Lower lobe of right lung (tissue), 2 donors: ENCODE results near the gene ZCWPW1. TPM values are rescaled to one million over a fixed set of nuclear protein-coding genes. Genes with fewer than 3 reads are reported as not detected.

ENCODE experiments used
- ATAC-seq, 2 donors: fragments of 200-7000 bp; cut with Tn5 transposase; one replicate each; pipeline ENCODE4 v1.9.1; 2020 to 2022; ENCODE audit warnings: mild to moderate bottlenecking in 2 of 2, moderate library complexity in 2 of 2
- DNase-seq: peaks from one replicate; pipeline ENCODE4 v3.0.0-alpha.2; 2020
- H3K27ac ChIP-seq: fragments of 200-600 bp; one replicate; pipeline ENCODE4 v1.8.0; 2022
- H3K27me3 ChIP-seq: fragments of 200-600 bp; one replicate; pipeline ENCODE4 v1.8.0; 2022; ENCODE audit warnings: low read depth
- H3K36me3 ChIP-seq: fragments of 200-600 bp; one replicate; pipeline ENCODE4 v1.8.0; 2022; ENCODE audit warnings: mild to moderate bottlenecking
- H3K4me1 ChIP-seq: fragments of 200-600 bp; one replicate; pipeline ENCODE4 v1.8.0; 2022
- H3K4me3 ChIP-seq: fragments of 200-600 bp; one replicate; pipeline ENCODE4 v1.8.0; 2022; ENCODE audit warnings: mild to moderate bottlenecking
- H3K9me3 ChIP-seq: fragments of 200-600 bp; one replicate; pipeline ENCODE4 v1.8.0; 2022
- CTCF ChIP-seq: fragments of 200-600 bp; IDR thresholded peaks from one replicate; pipeline ENCODE4 v1.8.0; 2022; ENCODE audit warnings: antibody characterized with exemption, mild to moderate bottlenecking
- intact Hi-C: fragments of 100-400 bp; cut with DNase I; formaldehyde crosslinking; loops from one replicate; pipeline ENCODE4 v1.11.0; 2022
- long read RNA-seq: library from polyadenylated mRNA; unstranded; transcript quantifications from one replicate; pipeline ENCODE4 v2.0.0, GENCODE V29; 2021
- total RNA-seq: library from RNA; stranded (reverse); fragmentation: NEBNext Ultra II Directional; extraction: Animal tissue kit (Norgen Biotek cat#: 25700); gene quantifications from one replicate; pipeline ENCODE4 v1.2.1, GENCODE V29; 2021
- donor health status: DM: no; HTN: yes; CAD: no; lungs with severe emphysema.

Gene ZCWPW1
- 4.9 TPM for total RNA-seq
- long read RNA-seq, partial matches to known transcripts, result 2 of 9 reads
- long read RNA-seq, other reads (novel, unspliced or antisense), result 5 of 9 reads

GRCh38 chr7:100428199-100428966 lies at the start of gene ZCWPW1:
Gene ZCWPW1, minus strand, starts transcription at chr7:100428703. Its CDS starts 8,054 bp downstream, at chr7:100420649.
- DNase-seq (peak; percentile 98), ATAC-seq (peak; percentile 85 to 87)
- intact Hi-C loops, result no loop called here
- Histone ChIP-seq H3K4me1 (peaks cover 37% of the 10 kb centered on the region), H3K36me3 (peaks cover 21% of the 10 kb centered on the region), H3K4me3 (peak within 1 kb of the TSS; percentile 93), H3K9me3 (no peaks in the 10 kb centered on the region), H3K27ac (peak within 1 kb of the TSS; percentile 98), H3K27me3 (no peaks in the 10 kb centered on the region)
- no peak for TF ChIP-seq CTCF

- H3K27me3 ChIP-seq, result no peaks in the 10 kb centered on the region
- intact Hi-C loops, result no loop called here
- ATAC-seq (no peak), DNase-seq (no peak)
- no peak for TF ChIP-seq CTCF
- peak overlapping the region; percentile 69 for H3K27ac ChIP-seq
- H3K4me1 ChIP-seq, result peaks cover 54% of the 10 kb centered on the region
- peak overlapping the region; percentile 82 for H3K4me3 ChIP-seq
- peaks cover 28% of the 10 kb centered on the region for H3K36me3 ChIP-seq
- no peaks in the 10 kb centered on the region for H3K9me3 ChIP-seq
These were observed 49.4 kb upstream of the ZCWPW1 start for GRCh38 chr7:100477871-100478267.

- DNase-seq (no peak), ATAC-seq (no peak)
- intact Hi-C loops, result no loop called here
- H3K27ac ChIP-seq, result peak overlapping the region; percentile 69
- no peaks in the 10 kb centered on the region for H3K27me3 ChIP-seq
- H3K36me3 ChIP-seq, result peaks cover 28% of the 10 kb centered on the region
- no peaks in the 10 kb centered on the region for H3K9me3 ChIP-seq
- TF ChIP-seq CTCF, result peak; percentile 13
- H3K4me1 ChIP-seq, result peaks cover 53% of the 10 kb centered on the region
- H3K4me3 ChIP-seq, result peak overlapping the region; percentile 82
These were observed 48.7 kb upstream of the ZCWPW1 start for GRCh38 chr7:100476903-100477870.

GRCh38 chr7:100476101-100476780 lies 47.7 kb upstream of the ZCWPW1 start:
- no peak for TF ChIP-seq CTCF
- peaks cover 52% of the 10 kb centered on the region for H3K4me1 ChIP-seq
- intact Hi-C loops, result no loop called here
- no peaks in the 10 kb centered on the region for H3K9me3 ChIP-seq
- peaks cover 33% of the 10 kb centered on the region for H3K36me3 ChIP-seq
- no peaks in the 10 kb centered on the region for H3K27me3 ChIP-seq
- DNase-seq (no peak), ATAC-seq (no peak)
- peak overlapping the region; percentile 24 for H3K27ac ChIP-seq
- peak overlapping the region; percentile 82 for H3K4me3 ChIP-seq

GRCh38 chr7:100475549-100475948 lies 47.0 kb upstream of the ZCWPW1 start:
- Histone ChIP-seq H3K4me1 (peaks cover 52% of the 10 kb centered on the region), H3K9me3 (no peaks in the 10 kb centered on the region), H3K27ac (no peak overlapping the region), H3K4me3 (peak overlapping the region; percentile 82), H3K36me3 (peaks cover 38% of the 10 kb centered on the region), H3K27me3 (no peaks in the 10 kb centered on the region)
- no peak for TF ChIP-seq CTCF
- ATAC-seq (no peak), DNase-seq (no peak)
- intact Hi-C loops, result no loop called here
